ENCODE measurements around the gene UNC5B.
"Not testable (repeated sequence)": the region's sequence is repeated elsewhere in the genome, so short reads cannot be mapped to it uniquely, and the experiment has no call there.

UNC5B gene

GRCh38 chr10:71209731-71210541 lies 2.4 kb upstream of the UNC5B start:
- DNase-seq (ENCODE audit: low spot score): no peak

DNA sequence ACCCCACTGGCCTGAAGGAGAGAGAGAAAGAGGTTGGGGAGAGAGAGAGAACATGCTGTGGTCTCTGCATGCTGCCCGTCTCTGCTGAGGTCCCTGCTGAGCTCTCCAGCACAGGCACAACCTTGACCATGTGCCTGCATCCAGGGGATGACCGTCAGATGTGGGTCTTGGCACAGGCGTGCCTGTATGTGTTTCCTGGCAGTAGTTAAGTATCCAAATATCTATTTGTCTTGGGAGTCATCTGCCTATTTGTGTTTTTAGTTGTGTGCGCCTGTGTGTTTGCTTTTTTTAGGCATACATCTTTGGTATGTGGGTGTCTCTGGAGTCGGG lies 1.9 kb upstream of the UNC5B start:
- DNase-seq (ENCODE audit: low spot score): no peak

DNA sequence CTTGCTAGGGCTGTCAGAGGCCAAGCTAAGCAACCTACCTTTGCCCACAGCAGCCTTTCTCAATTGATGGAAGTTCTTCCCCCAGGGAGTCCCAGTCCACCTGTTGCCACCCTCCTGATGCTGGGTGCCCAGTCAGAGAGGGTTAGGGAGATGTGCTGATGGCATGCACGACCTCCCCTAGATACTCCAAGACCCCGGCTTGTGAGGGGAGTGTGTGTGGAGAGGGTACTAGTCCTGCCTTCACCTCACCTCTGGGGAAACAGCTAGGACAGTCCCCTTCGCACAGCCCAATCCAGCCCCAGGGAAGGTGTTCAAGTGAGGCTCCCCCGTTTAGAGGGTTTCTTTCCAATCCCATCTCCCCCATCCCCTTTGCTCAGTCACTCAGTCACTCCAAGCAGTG lies 1.3 kb upstream of the UNC5B start:
- no peak for DNase-seq (ENCODE audit: low spot score)

DNA sequence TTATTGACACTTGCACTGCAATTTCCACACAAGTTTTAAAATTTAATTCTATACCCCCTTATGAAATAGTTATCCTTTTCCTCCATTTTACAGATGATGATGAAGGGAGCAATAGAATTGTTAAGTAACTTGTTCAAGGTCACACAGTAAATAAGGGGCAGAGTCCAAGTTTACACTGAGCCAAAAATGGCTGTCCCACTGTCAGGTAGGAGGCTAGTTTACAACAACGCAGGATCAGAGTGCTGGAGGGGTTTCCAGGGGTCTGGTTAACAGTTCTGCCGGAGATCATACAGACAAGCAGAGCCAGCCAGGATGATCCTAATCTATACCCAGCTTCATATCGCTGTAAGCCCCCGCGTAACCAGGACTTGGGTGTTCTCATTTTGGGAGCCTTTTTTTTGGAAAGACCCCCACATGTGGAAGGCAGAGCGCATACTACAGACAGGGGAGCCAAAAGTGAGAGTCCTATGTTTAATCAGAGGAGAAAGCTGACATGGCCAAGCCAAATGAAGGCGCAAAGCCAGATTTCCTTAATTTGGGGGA lies 524 bp upstream of the UNC5B start:
- no peak for DNase-seq (ENCODE audit: low spot score)

DNA sequence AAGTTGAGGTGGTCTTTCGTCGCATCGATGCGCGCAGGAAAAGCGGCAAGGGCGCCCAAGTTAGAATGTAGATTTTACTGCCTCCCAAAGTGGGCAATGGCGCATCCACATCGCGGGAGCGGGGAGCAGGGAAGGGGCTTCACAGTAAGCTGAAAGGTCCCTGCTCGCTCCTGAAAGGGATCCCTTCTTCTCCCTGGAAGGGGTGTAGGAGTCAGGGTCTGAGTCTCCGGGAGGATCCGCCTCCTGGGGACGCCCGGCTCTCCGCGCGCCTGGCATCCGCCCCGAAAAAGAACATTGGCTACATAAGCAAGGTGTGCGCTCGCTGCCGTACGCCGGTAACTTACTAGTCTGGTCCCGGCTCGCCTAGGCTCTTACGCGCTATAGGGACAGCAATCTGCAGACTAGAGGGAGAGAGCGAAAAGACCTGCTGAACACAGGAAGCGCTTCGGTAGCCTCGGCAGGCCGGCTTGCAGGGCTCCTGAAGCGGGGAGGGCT lies 804 bp downstream of the UNC5B start:
- DNase-seq (ENCODE audit: low spot score): peak; percentile 66

- DNase-seq (ENCODE audit: low spot score): peak; percentile 64
Measured at GRCh38 chr10:71213761-71214440, 1.5 kb downstream of the UNC5B start.

- no peak for DNase-seq (ENCODE audit: low spot score)
Measured at GRCh38 chr10:71214641-71215559, 2.5 kb downstream of the UNC5B start.

DNA sequence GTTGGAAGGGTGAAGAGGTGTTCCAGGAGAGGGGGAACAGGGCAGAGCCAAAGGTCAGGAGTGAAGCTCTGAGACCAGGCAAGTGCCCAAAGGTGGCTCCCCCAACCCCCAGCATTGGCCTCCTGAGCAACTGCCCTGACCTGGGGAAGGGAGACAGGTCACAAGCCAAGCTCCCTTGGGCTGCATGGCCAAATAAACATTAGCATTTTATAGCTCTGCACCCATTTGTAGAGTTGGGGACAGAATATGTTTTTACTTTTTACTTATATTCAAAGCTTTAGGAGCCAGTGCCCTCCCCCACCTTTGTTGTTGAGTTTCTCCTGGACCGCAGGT lies 4.0 kb downstream of the UNC5B start:
- DNase-seq (ENCODE audit: low spot score): no peak

DNA sequence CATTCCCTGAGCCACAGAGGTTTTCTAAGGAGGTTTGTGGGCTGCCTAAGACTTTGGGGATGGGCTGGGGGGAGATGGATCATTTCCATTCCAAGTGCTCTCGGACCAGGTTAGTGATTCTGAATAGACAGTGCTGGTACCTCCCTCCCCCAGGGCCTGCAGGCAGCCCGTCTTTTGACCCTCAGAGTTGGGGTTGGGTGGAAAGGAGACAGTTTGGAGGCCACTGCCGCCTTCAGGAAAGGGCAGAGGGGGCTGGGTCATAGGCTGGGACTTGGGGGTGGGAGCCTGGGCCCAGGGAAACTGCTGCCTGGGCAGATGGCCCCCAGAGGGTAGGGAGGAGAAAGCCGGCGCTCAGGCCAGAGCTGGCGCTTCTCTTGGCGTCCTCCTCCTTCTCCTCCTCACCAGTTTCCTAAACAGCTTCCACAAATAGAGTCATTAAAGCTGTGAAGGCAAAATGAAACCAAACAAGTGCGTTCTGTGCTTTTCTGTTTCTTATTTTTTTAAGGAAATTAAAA lies 4.4 kb downstream of the UNC5B start:
- DNase-seq (ENCODE audit: low spot score): no peak

DNA sequence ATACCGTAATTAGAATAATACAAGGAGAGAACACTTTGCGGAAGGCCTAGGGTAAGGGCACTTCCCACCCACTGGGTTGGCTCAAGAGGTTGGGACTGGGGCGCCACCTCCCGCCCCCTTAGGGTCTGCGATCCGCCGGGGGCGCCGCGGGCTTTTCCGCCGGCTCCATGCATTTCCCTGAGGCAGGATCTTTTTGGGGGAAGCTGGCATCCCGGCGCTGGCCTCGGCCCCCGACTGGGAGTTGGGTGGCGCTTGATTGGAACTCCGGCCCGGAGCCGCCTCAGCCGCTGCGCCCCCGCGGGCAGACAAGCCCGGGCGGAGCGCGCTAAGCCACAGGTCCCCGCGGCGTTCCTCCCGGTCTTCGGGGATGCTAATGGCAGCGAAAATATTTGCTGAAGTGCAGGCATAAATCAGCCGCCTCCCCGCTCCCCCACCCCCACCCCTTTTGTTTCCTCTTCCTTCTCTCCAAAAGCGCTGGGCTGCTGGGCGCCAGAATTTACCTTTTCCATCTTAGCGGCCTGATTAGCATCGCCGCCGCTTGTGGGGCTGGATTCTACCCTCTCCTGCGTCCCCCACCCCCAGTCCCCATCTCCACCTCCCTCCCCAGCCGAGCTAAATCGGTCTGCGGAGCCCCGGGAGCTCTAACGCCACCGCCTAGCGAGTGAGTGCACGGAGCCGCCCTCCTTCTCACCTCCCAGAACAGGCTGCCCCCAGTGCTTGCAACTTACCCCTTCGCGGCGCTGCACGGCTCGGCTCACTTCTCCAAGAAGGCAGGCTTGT lies 5.1 kb downstream of the UNC5B start:
- peak; percentile 78 for DNase-seq (ENCODE audit: low spot score)

- no peak for DNase-seq (ENCODE audit: low spot score)
Measured at GRCh38 chr10:71218046-71218650, 5.8 kb downstream of the UNC5B start.

DNA sequence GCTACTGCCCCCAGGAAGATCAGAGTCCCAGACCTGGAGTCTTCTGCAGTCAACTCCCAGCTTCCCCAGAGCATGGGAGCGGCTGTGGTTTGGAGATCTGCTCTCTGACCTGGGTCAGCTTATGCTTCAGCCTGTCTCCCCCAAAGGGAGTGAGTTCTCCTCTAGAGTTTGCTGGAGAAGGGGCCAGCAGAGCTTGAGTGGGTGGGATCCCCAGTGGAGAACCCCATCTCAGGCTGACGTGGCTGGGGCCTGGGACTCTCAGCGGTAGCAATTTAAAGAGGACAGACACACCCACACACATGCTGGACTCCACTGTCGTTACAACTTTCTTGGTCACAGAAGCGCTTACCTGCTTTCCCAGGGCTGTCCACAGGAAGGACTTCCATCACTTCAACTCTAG lies 6.3 kb downstream of the UNC5B start:
- DNase-seq (ENCODE audit: low spot score): no peak

DNA sequence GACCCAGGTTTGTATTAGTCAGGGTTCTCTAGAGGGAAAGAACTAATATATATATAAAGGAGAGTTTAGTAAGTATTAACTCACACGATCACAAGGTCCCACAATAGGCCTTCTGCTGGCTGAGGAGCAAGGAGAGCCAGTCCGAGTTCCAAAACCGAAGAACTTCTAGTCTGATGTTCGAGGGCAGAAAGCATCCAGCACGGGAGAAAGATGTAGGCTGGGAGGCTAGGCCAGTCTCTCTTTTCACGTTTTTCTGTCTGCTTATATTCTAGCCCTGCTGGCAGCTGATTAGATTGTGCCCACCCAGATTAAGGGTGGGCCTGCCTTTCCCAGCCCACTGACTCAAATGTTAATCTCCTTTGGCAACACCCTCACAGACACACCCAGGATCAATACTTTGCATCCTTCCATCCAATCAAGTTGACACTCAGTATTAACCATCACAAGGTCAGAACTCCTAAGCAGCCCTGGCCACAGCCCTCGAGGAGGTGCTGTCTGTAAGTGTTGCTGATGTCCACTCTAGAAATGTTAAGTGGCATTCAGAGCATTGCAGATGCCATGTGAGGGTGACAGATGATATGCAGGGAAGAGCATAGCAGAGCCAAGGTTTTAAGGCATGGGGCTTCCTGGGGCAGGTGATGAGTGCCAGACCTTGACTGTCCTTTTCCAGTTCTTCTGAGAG lies 7.0 kb downstream of the UNC5B start:
- not testable (repeated sequence) for DNase-seq (ENCODE audit: low spot score)

DNA sequence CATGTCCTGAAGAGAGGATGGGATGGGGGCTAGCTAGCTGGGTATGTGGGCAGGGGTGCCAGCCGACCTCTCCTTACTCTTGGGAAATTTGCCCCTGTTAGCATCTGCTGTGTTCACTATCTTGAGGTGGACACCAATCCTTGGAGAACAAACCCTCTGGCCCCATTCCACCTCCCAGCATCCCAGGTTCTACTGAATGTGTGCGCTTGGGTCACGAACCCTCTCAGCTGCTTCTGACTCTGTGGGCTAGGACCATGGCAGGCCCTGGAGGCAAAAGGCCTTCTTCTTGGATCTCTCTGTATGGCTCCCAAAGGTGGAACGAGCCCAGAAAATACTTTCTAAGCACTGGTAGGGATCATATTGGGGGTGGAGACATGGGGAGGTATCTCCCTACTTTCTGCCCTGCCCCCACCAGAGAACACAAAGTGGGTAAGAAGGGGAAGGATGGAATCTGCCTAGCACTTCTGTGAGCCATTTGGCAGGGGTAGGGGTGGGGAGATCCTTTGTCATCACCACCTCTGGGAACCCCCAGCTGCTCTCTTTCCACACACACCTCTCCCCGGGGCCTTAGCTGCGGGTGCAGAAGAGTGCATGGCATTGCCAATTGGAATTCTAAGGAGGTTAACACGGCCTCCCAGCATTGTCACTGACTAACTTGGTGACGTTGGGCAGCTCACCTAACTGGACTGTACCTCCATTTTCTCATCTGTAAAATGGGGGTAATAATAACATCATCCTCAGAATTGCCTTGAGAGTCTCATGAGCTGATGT lies 7.7 kb downstream of the UNC5B start:
- no peak for DNase-seq (ENCODE audit: low spot score)

DNA sequence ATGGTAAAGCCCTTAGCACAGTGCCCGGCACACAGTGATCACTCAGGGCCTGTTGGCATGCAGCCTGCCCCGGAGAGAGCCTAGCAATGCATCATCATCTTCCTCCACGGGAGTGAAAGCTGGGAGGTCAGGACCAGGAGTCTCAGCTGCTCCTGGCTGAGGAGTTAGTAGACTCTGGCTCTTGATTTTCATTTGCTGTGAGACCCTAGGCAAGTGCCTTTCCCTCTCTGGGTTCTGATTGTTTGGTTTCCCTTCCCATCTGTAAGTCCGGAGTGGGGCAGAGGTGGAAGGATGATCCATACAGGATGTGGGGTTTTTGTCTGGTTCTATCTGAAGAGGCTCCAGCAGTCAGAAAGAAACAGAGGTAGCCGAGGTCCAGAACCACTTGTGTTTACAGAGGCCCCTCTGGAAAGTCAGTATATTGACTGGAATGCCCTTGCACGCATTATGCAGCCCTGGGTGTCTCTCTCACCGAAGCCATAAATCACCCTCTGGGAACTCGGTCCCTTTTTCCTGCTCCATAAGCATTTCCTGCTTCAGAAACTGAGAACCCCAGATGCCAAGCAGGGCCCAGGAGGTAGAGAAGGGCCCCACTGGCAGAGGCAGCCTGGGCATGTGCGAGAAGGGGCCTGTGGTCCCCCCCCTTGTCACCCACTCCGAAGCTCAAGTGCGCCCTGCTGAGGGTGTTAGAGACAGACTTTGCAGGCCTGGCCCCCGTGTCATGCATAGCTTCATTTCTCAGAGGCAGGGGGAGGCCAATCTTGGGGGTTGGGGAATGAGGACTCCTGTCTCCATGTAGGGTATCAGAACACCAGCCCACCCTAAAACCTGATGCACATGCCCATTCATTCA lies 8.5 kb downstream of the UNC5B start:
- DNase-seq (ENCODE audit: low spot score): no peak

DNA sequence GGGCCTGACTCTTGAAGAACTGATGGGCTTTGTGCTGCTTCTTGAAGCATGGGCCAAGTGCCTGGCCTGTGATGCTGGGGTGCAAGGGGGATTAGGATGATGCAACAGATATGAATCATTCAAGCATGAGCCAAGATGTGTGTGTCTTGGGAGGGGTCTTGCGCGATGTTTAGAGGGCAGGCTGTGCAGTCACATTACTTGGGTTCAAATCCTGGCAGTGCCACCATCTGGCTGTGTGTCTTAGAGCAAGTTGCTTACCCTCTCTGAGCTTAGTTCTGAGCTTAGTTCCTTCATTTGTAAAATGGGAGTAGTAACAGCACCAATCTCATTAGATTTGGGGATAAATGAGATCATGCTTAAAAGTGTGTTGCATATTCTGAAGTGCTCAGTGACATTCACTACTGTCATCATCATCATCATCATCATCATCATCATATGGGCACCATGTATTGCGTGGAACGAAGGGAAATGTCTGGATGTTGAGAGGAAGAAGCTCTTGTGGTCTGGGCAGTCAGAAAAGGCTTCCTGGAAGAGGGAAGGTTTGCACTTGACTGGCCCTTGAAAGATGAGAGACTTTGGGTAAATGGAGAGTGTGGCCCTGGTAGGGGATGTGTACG lies 9.3 kb downstream of the UNC5B start:
- DNase-seq (ENCODE audit: low spot score): no peak

DNA sequence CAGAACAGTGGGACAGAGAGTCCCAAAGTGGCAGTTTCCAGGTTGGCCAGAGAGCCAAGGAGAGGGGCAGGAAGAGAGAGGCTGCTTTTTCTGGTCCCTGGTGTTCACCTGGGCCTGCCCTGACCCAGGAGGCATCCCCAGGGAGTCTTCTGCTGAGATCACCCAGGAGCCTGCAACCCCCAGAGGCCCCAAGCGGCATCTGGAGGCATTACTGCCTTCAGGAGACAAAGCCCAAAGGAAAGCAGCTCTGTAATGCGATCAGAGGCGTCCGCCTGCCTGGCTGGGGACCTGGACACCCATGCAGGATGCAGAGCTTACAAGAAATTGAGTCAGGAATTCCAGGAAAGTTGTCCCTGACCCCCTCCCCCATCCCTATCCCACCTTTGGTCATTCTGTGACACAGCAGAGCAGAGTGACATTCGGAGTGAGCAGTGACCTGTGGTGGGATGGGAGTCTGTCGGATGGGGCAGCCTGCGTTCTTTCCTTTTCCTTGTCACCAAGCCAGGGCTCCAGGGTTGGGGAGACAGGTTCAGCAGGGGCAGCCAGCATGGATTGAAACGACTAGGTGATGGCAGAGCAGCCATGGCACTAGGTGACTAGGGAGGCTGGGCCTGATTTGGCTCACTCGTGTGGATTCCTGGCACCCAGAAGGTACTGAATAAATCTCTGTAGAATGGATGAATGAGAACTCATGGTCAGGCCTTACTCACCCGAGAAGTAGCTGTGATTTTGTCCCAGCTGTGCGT lies 10.4 kb downstream of the UNC5B start:
- peak; percentile 48 for DNase-seq (ENCODE audit: low spot score)
